MG63 (cell line): ENCODE measurements around the gene SYNM. TPM values are rescaled to one million over a fixed set of nuclear protein-coding genes. Genes with fewer than 3 reads are reported as not detected.
A peak's percentile ranks its signal among the peaks of the same experiment; 100 is the strongest.

Experiments
- DNase-seq: peaks from one replicate; pipeline ENCODE4 v3.0.0-alpha.2; 2020
- H3K27me3 ChIP-seq: fragments of 250-450 bp; sonication (Bioruptor Pico); 2 replicates; pipeline ENCODE4 v1.5.1; 2020; ENCODE audit warnings: mild to moderate bottlenecking, moderate library complexity
- H3K36me3 ChIP-seq: fragments of 250-450 bp; sonication (Bioruptor Pico); 2 replicates; pipeline ENCODE4 v1.5.1; 2020; ENCODE audit warnings: mild to moderate bottlenecking, moderate library complexity
- H3K4me3 ChIP-seq: fragments of 250-450 bp; sonication (Bioruptor Pico); 2 replicates; pipeline ENCODE4 v1.5.1; 2020; ENCODE audit warnings: mild to moderate bottlenecking, moderate library complexity
- H3K9me3 ChIP-seq: fragments of 250-450 bp; sonication (Bioruptor Pico); 2 replicates; pipeline ENCODE4 v1.5.1; 2020; ENCODE audit warnings: mild to moderate bottlenecking, moderate library complexity
- total RNA-seq: library from RNA; depleted of rRNA; stranded (reverse); fragments of >200 nt; shearing (Covaris generic); gene quantifications from 2 replicates; pipeline ENCODE4 v1.2.3, GENCODE V29; 2014; ENCODE audit warnings: low replicate concordance

The SYNM gene
- total RNA-seq, 1 experiment from 2014 or later, result 2.5 TPM

- no peaks in the 10 kb centered on the region for H3K27me3 ChIP-seq
- DNase-seq, result no peak
- no peak overlapping the region for H3K4me3 ChIP-seq
- H3K36me3 ChIP-seq, result peaks cover 3% of the 10 kb centered on the region
- no peaks in the 10 kb centered on the region for H3K9me3 ChIP-seq
Observed at GRCh38 chr15:99165020-99165790, 60.3 kb downstream of the SYNM start.

GRCh38 chr15:99165956-99166689 is 61.2 kb downstream of the SYNM start:
- Histone ChIP-seq H3K9me3 (no peaks in the 10 kb centered on the region), H3K36me3 (peaks cover 5% of the 10 kb centered on the region), H3K4me3 (no peak overlapping the region), H3K27me3 (no peaks in the 10 kb centered on the region)
- DNase-seq, result no peak

GRCh38 chr15:99167201-99167600 is 62.3 kb downstream of the SYNM start:
- Histone ChIP-seq H3K36me3 (peaks cover 6% of the 10 kb centered on the region), H3K9me3 (no peaks in the 10 kb centered on the region), H3K4me3 (no peak overlapping the region), H3K27me3 (no peaks in the 10 kb centered on the region)
- DNase-seq, result no peak

GRCh38 chr15:99167640-99168039 is 62.8 kb downstream of the SYNM start:
- Histone ChIP-seq H3K4me3 (no peak overlapping the region), H3K27me3 (no peaks in the 10 kb centered on the region), H3K36me3 (peaks cover 11% of the 10 kb centered on the region), H3K9me3 (no peaks in the 10 kb centered on the region)
- no peak for DNase-seq

- Histone ChIP-seq H3K27me3 (no peaks in the 10 kb centered on the region), H3K4me3 (no peak overlapping the region)
- DNase-seq, result no peak
Observed at GRCh38 chr15:99168601-99169580, 64.0 kb downstream of the SYNM start.

GRCh38 chr15:99169769-99170311 is 65.0 kb downstream of the SYNM start:
- no peak for DNase-seq
- H3K9me3 ChIP-seq, result no peaks in the 10 kb centered on the region
- no peaks in the 10 kb centered on the region for H3K27me3 ChIP-seq
- peaks cover 15% of the 10 kb centered on the region for H3K36me3 ChIP-seq
- H3K4me3 ChIP-seq, result no peak overlapping the region

More at GRCh38 chr15:99168601-99169580, 64.0 kb downstream of the SYNM start:
- Histone ChIP-seq H3K9me3 (no peaks in the 10 kb centered on the region), H3K36me3 (peaks cover 14% of the 10 kb centered on the region)

- no peak overlapping the region for H3K4me3 ChIP-seq
- peaks cover 15% of the 10 kb centered on the region for H3K36me3 ChIP-seq
- no peak for DNase-seq
- H3K9me3 ChIP-seq, result no peaks in the 10 kb centered on the region
- H3K27me3 ChIP-seq, result no peaks in the 10 kb centered on the region
Observed at GRCh38 chr15:99170476-99171065, 65.7 kb downstream of the SYNM start.

- Histone ChIP-seq H3K4me3 (no peak overlapping the region), H3K27me3 (no peaks in the 10 kb centered on the region), H3K9me3 (no peaks in the 10 kb centered on the region), H3K36me3 (peaks cover 15% of the 10 kb centered on the region)
- DNase-seq, result no peak
Observed at GRCh38 chr15:99172171-99172570, 67.3 kb downstream of the SYNM start.

- H3K9me3 ChIP-seq, result no peaks in the 10 kb centered on the region
- H3K4me3 ChIP-seq, result no peak overlapping the region
- H3K36me3 ChIP-seq, result peaks cover 15% of the 10 kb centered on the region
- no peaks in the 10 kb centered on the region for H3K27me3 ChIP-seq
- no peak for DNase-seq
Observed at GRCh38 chr15:99172989-99173388, 68.1 kb downstream of the SYNM start.

GRCh38 chr15:99174567-99175395 is 69.9 kb downstream of the SYNM start:
- Histone ChIP-seq H3K4me3 (no peak overlapping the region), H3K36me3 (peaks cover 17% of the 10 kb centered on the region), H3K27me3 (no peaks in the 10 kb centered on the region), H3K9me3 (no peaks in the 10 kb centered on the region)
- DNase-seq, result no peak

GRCh38 chr15:99176757-99177156 is 71.9 kb downstream of the SYNM start:
- no peaks in the 10 kb centered on the region for H3K9me3 ChIP-seq
- peaks cover 14% of the 10 kb centered on the region for H3K36me3 ChIP-seq
- no peaks in the 10 kb centered on the region for H3K27me3 ChIP-seq
- peak; percentile 10 for DNase-seq
- no peak overlapping the region for H3K4me3 ChIP-seq

- Histone ChIP-seq H3K27me3 (no peaks in the 10 kb centered on the region), H3K9me3 (no peaks in the 10 kb centered on the region), H3K4me3 (no peak overlapping the region), H3K36me3 (peaks cover 8% of the 10 kb centered on the region)
- DNase-seq, result no peak
Observed at GRCh38 chr15:99177679-99178078, 72.8 kb downstream of the SYNM start.

GRCh38 chr15:99180086-99180963 is 75.4 kb downstream of the SYNM start:
- no peak for DNase-seq
- H3K27me3 ChIP-seq, result no peaks in the 10 kb centered on the region
- H3K36me3 ChIP-seq, result peaks cover 2% of the 10 kb centered on the region; the same call in 1 of the 2 replicates
- no peak overlapping the region for H3K4me3 ChIP-seq
- no peaks in the 10 kb centered on the region for H3K9me3 ChIP-seq

- Histone ChIP-seq H3K9me3 (no peaks in the 10 kb centered on the region), H3K4me3 (no peak overlapping the region), H3K27me3 (no peaks in the 10 kb centered on the region), H3K36me3 (0 out of 2 replicates have a peak, but pooled peaks cover 2% of the 10 kb centered on the region)
- DNase-seq, result no peak
Observed at GRCh38 chr15:99180964-99181306, 76.1 kb downstream of the SYNM start.

- H3K4me3 ChIP-seq, result no peak overlapping the region
- H3K9me3 ChIP-seq, result no peaks in the 10 kb centered on the region
- peak; percentile 75 for DNase-seq
- no peaks in the 10 kb centered on the region for H3K27me3 ChIP-seq
- 0 out of 2 replicates have a peak, but pooled peaks cover 2% of the 10 kb centered on the region for H3K36me3 ChIP-seq
Observed at GRCh38 chr15:99181545-99181971, 76.7 kb downstream of the SYNM start.
